BJ (cell line): ENCODE results near the gene MDH2. TPM values are rescaled to one million over a fixed set of nuclear protein-coding genes. Genes with fewer than 3 reads are reported as not detected.
"Not testable (repeated sequence)": the region's sequence is repeated elsewhere in the genome, so short reads cannot be mapped to it uniquely, and the experiment has no call there.

Experiments used
- CTCF ChIA-PET: fragments of 350-600 bp; formaldehyde crosslinking; extraction: SDS; loops from one replicate; lab custom pipeline; 2021; ENCODE audit warnings: antibody characterized with exemption, inconsistent platforms; lab: Yijun Ruan, JAX
- POLR2A ChIA-PET: fragments of 300-600 bp; sonication (Branson Sonifier 250); formaldehyde crosslinking; extraction: SDS; loops from one replicate; lab custom pipeline; 2021; ENCODE audit warnings: antibody characterized with exemption; lab: Charles Lee
- DNase-seq: peaks from one replicate; pipeline ENCODE4 v3.0.0-alpha.2; 2011; ENCODE audit warnings: low read depth
- H3K27me3 ChIP-seq: 2 replicates; pipeline ENCODE4 v1.6.0; 2011; ENCODE audit warnings: low read length; ENCODE audit not compliant: control insufficient read depth, insufficient read depth
- H3K36me3 ChIP-seq: 2 replicates; pipeline ENCODE4 v1.5.1; 2011; ENCODE audit warnings: low read length; ENCODE audit not compliant: control insufficient read depth, insufficient read depth
- H3K4me3 ChIP-seq: 2 replicates; pipeline ENCODE4 v1.5.1; 2011; ENCODE audit warnings: low read depth, mild to moderate bottlenecking, control low read depth, low read length
- polyA plus RNA-seq: library from polyadenylated mRNA; depleted of rRNA; stranded (reverse); fragments of >200 nt; gene quantifications from 2 replicates; pipeline ENCODE4 v1.2.3, GENCODE V29; 2011
- TF ChIP-seq, protein P1 (sequence below): IDR thresholded peaks from 2 replicates; pipeline ENCODE4 v1.5.1; 2011; ENCODE audit warnings: low read depth, mild to moderate bottlenecking, control low read depth, inconsistent platforms, low read length, moderate library complexity; ENCODE audit not compliant: insufficient read depth

Gene MDH2
- polyA plus RNA-seq, 1 experiment = 166 TPM

DNA sequence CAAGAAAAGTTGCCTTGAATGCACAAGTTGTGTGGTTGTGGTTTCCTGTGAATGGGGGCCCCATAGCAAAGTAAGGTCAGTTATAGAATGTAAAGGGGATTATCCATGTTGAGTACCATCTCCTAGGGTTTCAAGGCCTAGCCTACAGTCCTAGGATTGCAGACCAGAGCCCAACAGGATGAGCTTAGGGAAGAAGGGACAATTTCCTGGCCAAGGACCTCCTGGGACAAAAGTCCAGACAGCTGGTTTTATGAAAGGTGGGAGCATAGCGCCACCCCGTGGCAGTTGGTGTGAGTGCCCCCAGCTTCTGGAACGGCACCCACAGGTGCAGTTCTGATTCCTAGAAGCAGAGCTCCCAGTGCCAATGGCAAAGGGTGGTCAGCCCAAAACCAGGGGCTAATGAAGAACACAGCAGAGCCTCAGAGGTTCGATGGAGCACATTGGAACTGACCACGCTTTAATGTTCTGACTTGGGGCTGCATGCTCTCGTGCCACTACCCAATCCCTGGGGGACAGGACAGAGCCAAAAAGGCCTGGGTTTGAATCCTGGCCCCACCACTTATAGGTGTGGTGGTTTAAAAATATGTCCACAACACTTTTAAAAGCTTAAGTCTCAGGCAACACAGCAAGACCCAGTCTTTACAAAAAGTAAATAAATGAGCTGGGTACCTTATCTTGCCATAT, 27.7 kb upstream of the MDH2 start:
- ChIA-PET POLR2A (interaction anchor here (1.4 kb wide), 1 partner anchor 154 kb away, joined by 7 read pairs; no protein-coding TSS in a partner anchor), CTCF (interaction anchor here (0.6 to 7.3 kb wide), 25 partner anchors 9 to 249 kb away, joined by 3 to 129 read pairs (median 5); partner anchors contain the start of genes MDH2 and STYXL1)
- Histone ChIP-seq H3K36me3 (peaks cover 5% of the 10 kb centered on the region), H3K27me3 (no peaks in the 10 kb centered on the region), H3K4me3 (no peak overlapping the region)
- no peak for DNase-seq
- TF ChIP-seq, protein P1, sequence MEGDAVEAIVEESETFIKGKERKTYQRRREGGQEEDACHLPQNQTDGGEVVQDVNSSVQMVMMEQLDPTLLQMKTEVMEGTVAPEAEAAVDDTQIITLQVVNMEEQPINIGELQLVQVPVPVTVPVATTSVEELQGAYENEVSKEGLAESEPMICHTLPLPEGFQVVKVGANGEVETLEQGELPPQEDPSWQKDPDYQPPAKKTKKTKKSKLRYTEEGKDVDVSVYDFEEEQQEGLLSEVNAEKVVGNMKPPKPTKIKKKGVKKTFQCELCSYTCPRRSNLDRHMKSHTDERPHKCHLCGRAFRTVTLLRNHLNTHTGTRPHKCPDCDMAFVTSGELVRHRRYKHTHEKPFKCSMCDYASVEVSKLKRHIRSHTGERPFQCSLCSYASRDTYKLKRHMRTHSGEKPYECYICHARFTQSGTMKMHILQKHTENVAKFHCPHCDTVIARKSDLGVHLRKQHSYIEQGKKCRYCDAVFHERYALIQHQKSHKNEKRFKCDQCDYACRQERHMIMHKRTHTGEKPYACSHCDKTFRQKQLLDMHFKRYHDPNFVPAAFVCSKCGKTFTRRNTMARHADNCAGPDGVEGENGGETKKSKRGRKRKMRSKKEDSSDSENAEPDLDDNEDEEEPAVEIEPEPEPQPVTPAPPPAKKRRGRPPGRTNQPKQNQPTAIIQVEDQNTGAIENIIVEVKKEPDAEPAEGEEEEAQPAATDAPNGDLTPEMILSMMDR = peak; percentile 88

DNA sequence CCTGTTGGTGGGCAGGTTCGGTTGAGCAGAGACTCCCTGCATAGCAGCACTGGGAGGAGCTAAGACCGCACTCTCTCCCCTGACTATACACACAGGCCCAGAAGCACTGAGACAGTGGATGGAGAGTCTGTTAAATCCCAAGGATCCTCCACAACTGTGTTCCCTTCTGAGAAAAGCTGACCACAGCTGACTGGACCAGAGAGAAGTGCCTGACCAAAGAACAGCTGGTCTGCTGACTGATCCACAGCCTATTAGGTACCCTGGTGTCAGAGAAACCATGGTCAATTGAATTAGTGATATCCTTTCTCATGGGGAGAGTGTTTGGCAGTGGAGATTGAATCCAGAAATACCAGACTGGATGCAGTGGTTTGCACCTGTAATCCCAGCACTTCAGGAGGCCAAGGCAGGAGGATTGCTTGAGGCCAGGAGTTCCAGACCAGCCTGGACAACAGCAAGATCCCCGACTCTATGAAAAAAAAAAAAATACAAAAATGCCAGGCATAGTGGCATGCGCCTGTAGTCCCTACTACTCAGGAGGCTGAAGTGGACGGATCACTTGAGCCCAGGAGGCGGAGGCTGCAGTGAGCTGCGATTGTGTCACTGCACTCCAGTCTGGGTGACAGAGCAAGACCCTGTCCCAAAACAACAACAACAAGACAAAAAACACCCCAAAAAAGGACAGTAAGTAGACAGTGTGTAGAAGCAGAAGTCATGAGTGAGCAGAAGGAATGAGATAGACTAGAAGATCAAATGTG, 25.7 kb upstream of the MDH2 start:
- TF ChIP-seq, protein P1 = no peak
- H3K27me3 ChIP-seq = no peaks in the 10 kb centered on the region
- POLR2A ChIA-PET = no interaction called here
- CTCF ChIA-PET = interaction anchor here (0.8 to 7.3 kb wide), 2 partner anchors 8 to 154 kb away, joined by 4 to 129 read pairs; no protein-coding TSS in a partner anchor
- H3K36me3 ChIP-seq = peaks cover 9% of the 10 kb centered on the region
- H3K4me3 ChIP-seq = no peak overlapping the region
- no peak for DNase-seq

DNA sequence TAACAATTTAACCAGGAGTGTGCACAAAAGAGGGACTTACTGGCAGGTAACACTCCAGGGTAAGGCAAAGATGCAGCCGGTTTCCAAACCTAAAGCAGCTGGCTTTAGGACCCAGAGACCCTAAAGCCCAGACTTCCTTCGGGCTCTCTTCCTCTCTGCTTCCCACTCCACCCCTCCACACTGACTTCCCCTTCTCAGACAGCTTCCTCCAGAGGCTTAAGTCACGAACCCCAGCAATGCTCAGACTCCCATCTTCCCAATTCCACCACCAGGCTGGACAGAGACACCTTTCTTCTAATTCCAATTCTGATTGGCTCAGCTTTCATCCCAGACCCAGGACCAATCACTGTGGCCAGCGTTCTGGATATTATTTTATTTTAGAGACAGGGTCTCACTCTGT, 24.9 kb upstream of the MDH2 start:
- Histone ChIP-seq H3K36me3 (peaks cover 9% of the 10 kb centered on the region), H3K27me3 (no peaks in the 10 kb centered on the region), H3K4me3 (no peak overlapping the region)
- TF ChIP-seq, protein P1 = no peak
- POLR2A ChIA-PET = no interaction called here
- CTCF ChIA-PET = interaction anchor here (0.8 to 7.3 kb wide), 2 partner anchors 9 to 155 kb away, joined by 4 to 129 read pairs; no protein-coding TSS in a partner anchor
- no peak for DNase-seq

DNA sequence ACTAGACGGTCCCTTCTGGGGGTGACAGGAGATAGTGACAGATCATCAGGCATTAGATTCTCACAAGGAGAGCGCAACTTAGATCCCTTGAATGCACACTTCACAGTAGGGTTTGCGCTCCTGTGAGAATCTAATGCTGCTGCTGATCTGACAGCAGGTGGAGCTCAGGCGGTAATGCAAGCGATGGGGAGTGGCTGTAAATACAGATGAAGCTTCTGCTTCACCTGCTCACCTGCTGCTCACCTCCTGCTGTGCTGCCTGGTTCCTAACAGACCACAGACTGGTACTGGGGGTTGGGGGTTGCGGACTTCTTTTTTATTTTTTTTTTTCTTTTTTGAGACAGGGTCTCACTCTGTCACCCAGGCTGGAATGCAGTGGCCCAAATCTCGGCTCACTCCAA, 18.2 kb upstream of the MDH2 start:
- H3K4me3 ChIP-seq, H3K36me3 ChIP-seq, POLR2A ChIA-PET, DNase-seq, H3K27me3 ChIP-seq: not testable (repeated sequence)
- CTCF ChIA-PET = interaction anchor here (0.6 kb wide), 1 partner anchor 163 kb away, joined by 3 read pairs; no protein-coding TSS in a partner anchor

DNA sequence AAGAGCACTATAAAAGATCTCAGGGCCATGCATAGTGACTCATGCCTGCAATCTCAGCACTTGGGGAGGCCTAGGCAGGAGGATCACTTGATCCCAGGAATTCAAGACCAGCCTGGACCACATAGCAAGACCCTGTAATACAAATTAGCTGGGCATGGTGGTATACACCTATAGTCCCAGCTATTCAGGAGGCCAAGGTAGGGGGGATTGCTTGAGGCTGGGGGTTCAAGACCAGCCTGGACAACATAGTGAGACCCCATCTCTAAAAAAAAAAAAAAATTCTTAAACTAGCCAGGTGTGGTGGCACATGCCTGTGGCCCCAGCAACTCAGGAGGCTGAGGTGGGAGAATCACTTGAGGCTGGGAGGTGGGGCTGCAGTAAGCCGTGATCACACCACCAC, 15.9 kb upstream of the MDH2 start:
- CTCF ChIA-PET = interaction anchor here (1.3 to 3.1 kb wide), 3 partner anchors 11 to 165 kb away, joined by 3 to 16 read pairs (median 4); no protein-coding TSS in a partner anchor
- POLR2A ChIA-PET = interaction anchor here (0.6 kb wide), 1 partner anchor 266 kb away, joined by 15 read pairs; no protein-coding TSS in a partner anchor
- no peak for DNase-seq

More for the DNA sequence above, 15.9 kb upstream of the MDH2 start:
- Histone ChIP-seq H3K27me3 (no peaks in the 10 kb centered on the region), H3K36me3 (peaks cover 8% of the 10 kb centered on the region), H3K4me3 (no peak overlapping the region)
- TF ChIP-seq, protein P1 = no peak
